A673 (cell line): Measurements from ENCODE around the gene CCL7.

Experiments used
- CTCF ChIP-seq: fragments of 300-800, 200-600 bp; sonication (generic); conservative IDR thresholded peaks from 2 replicates; pipeline ENCODE4 v1.5.1; 2017; ENCODE audit warnings: low read depth, mild to moderate bottlenecking, antibody characterized with exemption, low read length, moderate library complexity, mixed read lengths
- EZH2 ChIP-seq: fragments of 200-600 bp; sonication (generic); IDR thresholded peaks from 2 replicates; pipeline ENCODE4 v1.6.1; 2017; ENCODE audit warnings: borderline replicate concordance, low read depth, mild to moderate bottlenecking, mixed read lengths, antibody characterized with exemption, low read length; ENCODE audit not compliant: poor library complexity, severe bottlenecking

- no peak for TF ChIP-seq CTCF
- no peak for TF ChIP-seq EZH2
Measured at GRCh38 chr17:34314279-34314678, 44.3 kb downstream of the CCL7 start.
